GM15510 (cell line): Measurements from ENCODE around the gene ST8SIA5.

Experiments
- POLR2A ChIP-seq: IDR thresholded peaks from 3 replicates; pipeline ENCODE4 v1.6.1; 2011; ENCODE audit warnings: borderline replicate concordance; ENCODE audit not compliant: insufficient read length; ENCODE audit errors: extremely low read depth

ST8SIA5 gene

DNA sequence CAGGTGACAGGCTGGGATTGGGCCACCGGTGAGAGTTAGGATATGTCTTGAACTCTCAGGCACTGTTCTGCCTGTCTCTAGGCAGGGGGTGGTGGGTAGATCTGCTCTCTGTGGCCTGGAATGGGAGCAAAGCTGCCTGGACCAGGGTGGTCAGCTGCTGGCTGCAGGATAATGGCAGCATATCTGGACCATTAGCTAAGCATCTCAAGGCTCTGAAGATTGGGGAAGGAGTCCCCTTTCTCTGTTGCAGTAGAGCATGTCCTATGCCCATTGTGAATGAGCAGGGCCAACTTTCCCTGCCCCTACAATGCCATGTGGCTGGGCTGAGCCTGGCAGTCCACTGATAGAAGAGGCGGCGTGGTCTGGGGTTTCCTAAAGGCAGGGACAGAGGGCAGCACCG lies 134.4 kb downstream of the ST8SIA5 start:
- no peak for TF ChIP-seq POLR2A

DNA sequence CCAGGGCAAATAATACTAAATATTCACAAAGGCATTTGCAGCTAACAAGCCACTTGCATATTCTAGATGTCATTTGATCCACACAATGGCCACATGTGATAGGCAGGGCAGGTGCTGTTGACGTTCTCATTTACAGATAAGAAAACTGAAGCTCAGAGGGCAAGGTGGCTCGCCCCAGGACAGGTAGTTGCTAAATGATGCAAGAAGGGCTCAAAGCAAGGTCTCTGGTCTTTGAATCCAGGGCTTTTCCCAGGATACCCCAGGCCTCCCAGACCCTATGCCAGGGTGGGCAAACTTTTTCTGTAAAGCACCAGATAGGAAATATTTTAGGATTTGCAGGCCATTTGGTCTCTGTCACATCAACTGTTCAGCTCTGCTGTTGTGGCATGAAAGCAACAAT lies 135.0 kb downstream of the ST8SIA5 start:
- no peak for TF ChIP-seq POLR2A

DNA sequence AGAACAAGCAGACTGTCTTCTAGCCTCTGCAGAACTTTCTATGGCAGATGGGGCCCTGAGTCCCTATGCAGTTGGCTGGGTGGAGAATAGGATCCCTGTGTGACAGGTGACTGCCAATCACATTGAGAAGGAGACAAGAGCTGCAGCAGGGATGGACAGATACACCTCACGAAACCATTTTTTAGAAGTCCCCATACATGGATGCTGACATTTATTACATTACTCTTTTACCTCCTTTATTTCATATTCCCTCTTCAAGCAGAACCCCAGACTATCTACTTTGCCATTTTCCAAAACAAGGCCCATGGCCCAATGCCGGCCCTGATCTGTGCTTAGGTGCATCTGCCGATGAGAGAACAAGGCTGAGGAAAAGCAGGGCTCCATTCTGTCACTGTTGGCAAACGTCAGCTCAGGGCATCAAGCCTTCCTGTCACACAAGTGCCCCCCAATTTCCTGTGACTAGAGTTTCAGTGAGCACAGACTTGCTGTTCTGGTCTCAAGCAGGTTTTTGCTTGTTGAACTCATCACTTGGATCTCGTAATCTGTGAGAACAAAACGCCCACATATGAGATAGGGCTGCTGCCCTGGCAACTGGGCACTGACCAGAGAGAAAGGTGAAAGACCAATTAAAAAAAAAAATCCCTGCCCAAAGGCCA lies 135.6 kb downstream of the ST8SIA5 start:
- TF ChIP-seq POLR2A: no peak

DNA sequence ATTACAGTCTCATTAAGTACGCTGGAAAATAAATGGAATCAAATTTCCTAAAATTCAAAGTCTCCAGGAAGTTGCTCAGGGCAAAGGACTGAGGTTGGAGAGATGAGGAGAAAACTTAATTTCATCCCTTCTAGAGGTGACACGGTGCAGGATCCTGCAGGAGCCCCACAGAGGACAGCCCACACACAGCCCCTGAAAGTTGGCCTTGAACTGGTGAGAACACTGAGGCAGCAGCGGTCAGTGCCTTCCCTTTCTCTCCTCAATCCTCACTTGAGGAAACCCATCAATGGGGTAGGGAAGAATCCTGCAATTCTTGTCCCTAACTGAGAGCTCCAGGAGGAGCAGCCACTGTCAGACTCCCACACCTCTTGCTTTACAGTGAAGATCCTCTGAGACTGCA lies 137.3 kb downstream of the ST8SIA5 start:
- TF ChIP-seq POLR2A: no peak
